AG08396 (cell line): ENCODE data around the gene MTMR4.
"Not testable (repeated sequence)": the region's sequence is repeated elsewhere in the genome, so short reads cannot be mapped to it uniquely, and the experiment has no call there.

ENCODE experiments used
- DNase-seq: peaks from one replicate; pipeline ENCODE4 v3.0.0; 2012; ENCODE audit warnings: low spot score, mixed read lengths

MTMR4 gene

GRCh38 chr17:58492238-58493121, 22.0 kb downstream of the MTMR4 start:
- no peak for DNase-seq

- no peak for DNase-seq
Measured at GRCh38 chr17:58491510-58492045, 22.9 kb downstream of the MTMR4 start.

DNA sequence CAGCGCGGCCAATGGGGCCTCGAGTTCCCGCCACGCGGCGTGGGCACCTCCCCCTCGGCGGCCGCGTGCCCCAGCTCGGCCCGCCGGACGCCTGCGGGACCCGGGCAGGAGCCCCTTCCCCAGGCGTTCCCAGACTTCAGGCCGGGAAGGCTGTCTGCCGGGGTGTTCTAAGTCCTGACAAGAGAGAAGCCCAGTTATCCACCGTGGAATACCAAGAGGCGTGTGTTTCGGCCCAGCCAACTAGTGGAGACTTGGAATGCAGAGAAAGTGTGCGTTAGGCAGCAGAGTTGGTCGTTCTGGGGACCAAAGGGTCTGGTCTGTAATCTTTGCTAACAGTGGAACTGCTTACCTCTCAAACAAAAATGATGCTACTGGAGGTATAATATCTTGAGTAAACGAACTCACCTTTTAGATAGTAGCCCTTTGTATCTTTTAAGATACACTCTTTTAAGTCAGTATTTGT, 26.0 kb downstream of the MTMR4 start:
- DNase-seq = no peak

DNA sequence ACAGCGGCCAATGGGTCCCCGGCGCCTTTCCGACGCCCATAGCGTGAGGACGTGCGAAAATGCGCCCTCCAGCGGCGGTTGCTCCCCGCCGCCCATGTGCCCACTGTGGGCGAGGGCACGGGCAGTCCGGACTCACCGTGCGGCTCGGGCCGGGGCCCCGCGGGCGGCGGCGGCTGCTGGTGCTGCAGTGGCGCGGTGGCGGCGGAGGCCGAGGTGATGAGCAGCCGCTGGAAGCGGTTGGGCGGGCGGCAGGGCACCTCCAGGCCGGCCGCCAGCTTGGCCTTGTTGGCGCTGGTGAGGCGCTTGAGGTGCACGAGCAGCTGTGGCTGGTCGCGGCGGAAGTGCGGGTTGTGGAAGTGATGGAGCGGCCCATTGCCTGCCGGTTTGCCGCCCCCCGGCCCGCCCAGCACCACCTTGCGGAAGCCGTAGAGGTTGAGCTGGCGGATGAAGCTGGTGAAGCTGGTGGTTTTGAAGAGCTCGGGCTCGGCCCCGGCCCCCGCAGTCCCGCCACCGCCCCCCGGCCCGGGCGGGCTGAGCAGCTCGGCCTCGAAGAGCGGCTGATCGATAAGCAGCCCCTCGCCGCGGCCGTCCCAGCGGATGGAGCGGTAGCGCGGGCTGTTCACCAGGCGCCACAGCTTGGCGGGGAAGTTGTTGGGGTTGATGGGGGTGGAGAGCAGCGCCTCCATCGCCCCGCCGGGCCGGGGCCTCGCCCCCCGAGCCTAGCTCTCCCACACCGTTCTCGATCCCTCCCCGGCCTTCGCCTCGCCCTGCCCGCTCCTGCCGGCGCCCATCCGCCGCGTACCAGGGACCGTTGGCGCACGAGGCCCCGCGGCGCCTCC, 26.6 kb downstream of the MTMR4 start, which contains the start of gene HSF5:
Gene HSF5 (minus strand): TSS at position 820 of the 839 bp plus-strand sequence. CDS start 134 bp downstream, at position 686.
- DNase-seq = no peak

GRCh38 chr17:58484600-58484999, 29.8 kb downstream of the MTMR4 start:
- no peak for DNase-seq

- DNase-seq = not testable (repeated sequence)
Measured at GRCh38 chr17:58481798-58482197, 32.6 kb downstream of the MTMR4 start.

GRCh38 chr17:58480090-58480489, 34.3 kb downstream of the MTMR4 start:
- no peak for DNase-seq

DNA sequence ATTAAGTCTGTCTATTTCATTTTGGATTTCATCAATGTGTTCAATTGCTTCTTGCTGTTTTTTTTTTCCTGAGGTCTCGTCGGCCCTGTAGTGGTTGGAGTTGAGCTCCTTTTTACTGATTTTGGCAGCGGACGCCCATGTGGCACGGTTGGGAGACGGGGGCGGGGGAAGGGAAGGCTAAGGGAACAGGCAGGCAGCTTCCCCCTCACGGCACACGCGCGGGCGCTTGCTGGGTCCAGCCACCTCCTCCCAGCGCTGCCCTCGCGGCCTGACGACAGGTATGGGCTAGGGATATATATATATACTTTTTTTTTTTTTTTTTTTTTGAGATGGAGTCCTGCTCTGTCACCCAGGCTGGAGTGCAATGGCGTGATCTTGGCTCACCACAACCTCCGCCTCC, 37.6 kb downstream of the MTMR4 start:
- no peak for DNase-seq

DNA sequence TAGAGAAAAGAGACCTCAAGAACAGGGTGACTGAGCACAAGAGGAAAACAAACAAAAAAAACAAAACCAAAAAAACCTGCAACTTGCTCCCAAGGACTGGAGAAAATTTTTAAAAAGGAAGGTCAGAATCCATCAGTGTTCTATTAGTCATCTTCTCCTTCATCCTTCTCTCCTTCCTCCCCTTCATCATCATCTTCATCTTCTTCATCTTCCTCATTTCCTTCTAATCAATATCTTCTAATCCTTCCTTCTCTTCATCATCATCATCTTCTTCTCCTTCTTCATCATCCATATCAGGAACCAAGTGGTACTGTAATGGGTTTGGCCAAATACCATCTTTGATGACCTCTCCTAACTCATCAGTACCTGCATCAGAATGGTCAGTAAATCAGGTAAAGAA, 38.5 kb downstream of the MTMR4 start:
- DNase-seq = no peak

DNA sequence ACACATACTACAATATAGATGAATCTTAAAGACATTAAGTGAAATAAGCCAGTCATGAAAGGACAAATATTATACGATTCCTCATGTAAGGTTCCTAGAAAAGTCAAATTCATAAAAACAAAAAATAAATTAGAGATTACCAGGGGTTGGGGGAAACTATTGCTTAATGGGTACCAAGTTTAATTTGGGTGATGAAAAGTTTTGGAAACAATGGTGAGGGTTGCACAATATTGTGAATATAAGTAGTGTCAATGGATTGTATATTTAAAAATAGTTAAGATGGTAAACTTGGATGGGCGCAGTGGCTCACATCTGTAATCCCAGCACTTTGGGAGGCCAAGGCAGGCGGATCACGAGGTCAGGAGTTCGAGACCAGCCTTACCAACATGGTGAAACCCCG, 44.1 kb downstream of the MTMR4 start:
- no peak for DNase-seq

GRCh38 chr17:58468944-58469343, 45.5 kb downstream of the MTMR4 start:
- no peak for DNase-seq

DNA sequence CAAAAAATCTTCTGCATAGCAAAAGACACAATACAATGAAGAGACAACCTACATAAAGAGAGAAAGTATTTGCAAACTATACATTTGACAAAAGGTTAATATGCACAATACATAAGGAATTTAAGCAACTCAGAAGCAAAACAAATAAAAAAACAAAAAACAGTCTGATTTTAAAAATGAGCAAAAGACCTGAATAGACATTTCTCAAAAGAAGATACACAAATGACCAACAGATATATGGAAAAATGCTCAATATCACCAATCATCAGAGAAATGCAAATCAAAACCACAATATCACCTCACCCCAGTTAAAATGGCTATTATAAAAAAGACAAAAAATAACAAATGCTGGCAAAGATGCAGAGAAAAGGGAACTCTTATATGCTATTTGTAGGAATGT, 58.9 kb downstream of the MTMR4 start:
- DNase-seq = no peak

GRCh38 chr17:58452738-58453137, 61.7 kb downstream of the MTMR4 start:
- no peak for DNase-seq

- peak; percentile 73 for DNase-seq
Measured at GRCh38 chr17:58447039-58447975, 67.1 kb downstream of the MTMR4 start.

- no peak for DNase-seq
Measured at GRCh38 chr17:58446086-58446485, 68.4 kb downstream of the MTMR4 start.
